Endometrial microvascular endothelial cells (primary cell): ENCODE data around the gene EXOG. TPM values are rescaled to one million over a fixed set of nuclear protein-coding genes. Genes with fewer than 3 reads are reported as not detected.

Experiments
- in situ Hi-C: cut with HindIII; loops from 2 replicates; pipeline ENCODE4 v1.10.0; 2017; ENCODE audit warnings: low sequenced_read_pairs, low pct_unique_long_range_greater_than_20kb; ENCODE audit errors: inconsistent ontology term
- total RNA-seq: library from RNA; depleted of rRNA; stranded (reverse); fragments of >200 nt; gene quantifications from one replicate; pipeline ENCODE4 v1.2.3, GENCODE V29; 2015; ENCODE audit errors: inconsistent ontology term

Gene EXOG
- total RNA-seq, 1 donor from 2014 or later = 14.7 TPM

- in situ Hi-C loops = no loop called here
These were observed 3.1 kb upstream of the EXOG start for GRCh38 chr3:38493031-38493430.

- in situ Hi-C loops = no loop called here
These were observed 891 bp downstream of the EXOG start for GRCh38 chr3:38497031-38497430.

GRCh38 chr3:38500688-38501417 lies 4.7 kb downstream of the EXOG start:
- in situ Hi-C loops = no loop called here

- in situ Hi-C loops = no loop called here
These were observed 11.0 kb downstream of the EXOG start for GRCh38 chr3:38507120-38507519.

- in situ Hi-C loops = no loop called here
These were observed 13.6 kb downstream of the EXOG start for GRCh38 chr3:38509732-38510131.

GRCh38 chr3:38510631-38511030 lies 14.5 kb downstream of the EXOG start:
- in situ Hi-C loops = no loop called here

- in situ Hi-C loops = no loop called here
These were observed 15.4 kb downstream of the EXOG start for GRCh38 chr3:38511546-38511945.

- in situ Hi-C loops = no loop called here
These were observed 19.2 kb downstream of the EXOG start for GRCh38 chr3:38515367-38515766.

- in situ Hi-C loops = no loop called here
These were observed 20.5 kb downstream of the EXOG start for GRCh38 chr3:38516669-38517068.

- in situ Hi-C loops = no loop called here
These were observed 22.9 kb downstream of the EXOG start for GRCh38 chr3:38519000-38519399.

GRCh38 chr3:38519651-38520050 lies 23.5 kb downstream of the EXOG start:
- in situ Hi-C loops = no loop called here

- in situ Hi-C loops = no loop called here
These were observed 25.3 kb downstream of the EXOG start for GRCh38 chr3:38521391-38521987.

- in situ Hi-C loops = no loop called here
These were observed 25.9 kb downstream of the EXOG start for GRCh38 chr3:38522002-38522401.

GRCh38 chr3:38524141-38524739 lies 28.1 kb downstream of the EXOG start:
- in situ Hi-C loops = no loop called here

GRCh38 chr3:38526792-38527191 lies 30.7 kb downstream of the EXOG start:
- in situ Hi-C loops = no loop called here

GRCh38 chr3:38528457-38528856 lies 32.3 kb downstream of the EXOG start:
- in situ Hi-C loops = no loop called here

- in situ Hi-C loops = no loop called here
These were observed 36.4 kb downstream of the EXOG start for GRCh38 chr3:38532529-38532928.

- in situ Hi-C loops = no loop called here
These were observed 37.3 kb downstream of the EXOG start for GRCh38 chr3:38533285-38533976.

- in situ Hi-C loops = no loop called here
These were observed 38.0 kb downstream of the EXOG start for GRCh38 chr3:38534180-38534579.

GRCh38 chr3:38534604-38535003 lies 38.5 kb downstream of the EXOG start:
- in situ Hi-C loops = no loop called here
